Fibroblast of lung (primary cell): ENCODE measurements around the gene HS1BP3.

Experiments used
- EZH2 ChIP-seq: IDR thresholded peaks from 2 replicates; pipeline ENCODE4 v1.5.1; 2012; ENCODE audit warnings: low read length, control low read depth, mild to moderate bottlenecking; ENCODE audit errors: missing control alignments
- TF ChIP-seq, protein P1 (sequence below), 2 donors: IDR thresholded peaks in 1 of 2; conservative IDR thresholded peaks in 1 of 2; 1 replicate in 1 of 2; 2 replicates in 1 of 2; pipeline ENCODE4 v1.5.1; 2011 to 2012; ENCODE audit warnings: low read length in 2 of 2, control low read depth in 1 of 2, inconsistent platforms in 1 of 2, low read depth in 1 of 2, mild to moderate bottlenecking in 1 of 2

DNA sequence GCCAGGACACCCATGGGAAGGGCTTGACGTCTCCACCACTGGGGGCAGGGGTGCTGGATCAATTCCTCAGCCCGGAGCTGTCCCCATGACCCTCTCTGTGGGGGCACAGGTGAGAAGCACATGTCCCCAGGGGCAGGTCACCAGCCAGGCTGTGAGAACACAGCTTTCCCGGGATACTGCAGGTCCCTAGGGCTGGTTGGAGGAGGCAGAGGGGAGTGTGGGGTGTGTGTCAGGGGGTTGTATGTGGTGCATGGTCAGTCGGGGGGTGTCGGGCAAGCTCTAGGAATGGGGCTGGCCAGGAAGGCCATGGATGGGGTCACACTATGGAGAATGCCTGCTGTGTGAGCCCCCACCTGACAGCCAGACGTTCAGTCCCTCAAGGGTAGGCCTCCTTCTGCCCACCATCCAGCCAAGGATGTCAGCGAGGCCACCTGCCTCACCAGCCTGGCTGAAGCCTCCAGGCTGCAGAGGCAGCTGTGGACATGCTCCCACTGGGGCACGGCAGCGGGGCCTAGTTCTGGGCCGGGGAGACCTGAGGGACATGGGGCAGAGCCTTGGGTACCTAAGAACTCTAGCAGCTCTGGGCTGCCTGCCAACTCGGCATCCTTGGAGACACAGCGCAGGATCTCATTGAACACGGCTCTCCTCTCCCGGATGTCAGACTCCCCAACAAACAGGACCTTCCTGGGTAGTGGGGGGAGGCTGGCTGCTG lies 10.3 kb downstream of the HS1BP3 start:
- TF ChIP-seq, protein P1, sequence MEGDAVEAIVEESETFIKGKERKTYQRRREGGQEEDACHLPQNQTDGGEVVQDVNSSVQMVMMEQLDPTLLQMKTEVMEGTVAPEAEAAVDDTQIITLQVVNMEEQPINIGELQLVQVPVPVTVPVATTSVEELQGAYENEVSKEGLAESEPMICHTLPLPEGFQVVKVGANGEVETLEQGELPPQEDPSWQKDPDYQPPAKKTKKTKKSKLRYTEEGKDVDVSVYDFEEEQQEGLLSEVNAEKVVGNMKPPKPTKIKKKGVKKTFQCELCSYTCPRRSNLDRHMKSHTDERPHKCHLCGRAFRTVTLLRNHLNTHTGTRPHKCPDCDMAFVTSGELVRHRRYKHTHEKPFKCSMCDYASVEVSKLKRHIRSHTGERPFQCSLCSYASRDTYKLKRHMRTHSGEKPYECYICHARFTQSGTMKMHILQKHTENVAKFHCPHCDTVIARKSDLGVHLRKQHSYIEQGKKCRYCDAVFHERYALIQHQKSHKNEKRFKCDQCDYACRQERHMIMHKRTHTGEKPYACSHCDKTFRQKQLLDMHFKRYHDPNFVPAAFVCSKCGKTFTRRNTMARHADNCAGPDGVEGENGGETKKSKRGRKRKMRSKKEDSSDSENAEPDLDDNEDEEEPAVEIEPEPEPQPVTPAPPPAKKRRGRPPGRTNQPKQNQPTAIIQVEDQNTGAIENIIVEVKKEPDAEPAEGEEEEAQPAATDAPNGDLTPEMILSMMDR (conservative IDR thresholded peaks at IDR 0.05 in 1 of 2, IDR thresholded peaks at IDR 0.05 in 1 of 2; ENCODE audit: low read depth in 1 of 2, low read length in 2 of 2): no peak
- TF ChIP-seq EZH2: no peak
